GM06990 (cell line): ENCODE data around the gene LY6G6D.

Source experiments
- DNase-seq: peaks from one replicate; pipeline ENCODE4 v3.0.0-alpha.2; 2011; ENCODE audit not compliant: insufficient read length; ENCODE audit errors: extremely low read depth
- H3K27me3 ChIP-seq: replicated peaks from 2 replicates; pipeline ENCODE4 v1.6.0; 2011; ENCODE audit warnings: low read length; ENCODE audit not compliant: control insufficient read depth, insufficient read depth
- H3K36me3 ChIP-seq: 2 replicates; pipeline ENCODE4 v1.5.1; 2011; ENCODE audit warnings: low read length; ENCODE audit not compliant: control insufficient read depth, insufficient read depth
- H3K4me3 ChIP-seq: replicated peaks from 2 replicates; pipeline ENCODE4 v1.5.1; 2011; ENCODE audit warnings: low read depth, mild to moderate bottlenecking, control low read depth, low read length
- CTCF ChIP-seq: IDR thresholded peaks from 2 replicates; pipeline ENCODE4 v1.5.1; 2011; ENCODE audit warnings: low read length, control low read depth, mild to moderate bottlenecking, inconsistent platforms; ENCODE audit not compliant: insufficient read depth, poor library complexity, severe bottlenecking

Gene LY6G6D

GRCh38 chr6:31732029-31732428, 16.9 kb downstream of the LY6G6D start:
- Histone ChIP-seq H3K4me3 (no peak overlapping the region), H3K36me3 (peaks cover 11% of the 10 kb centered on the region), H3K27me3 (no peaks in the 10 kb centered on the region)
- DNase-seq: no peak
- no peak for TF ChIP-seq CTCF

GRCh38 chr6:31733734-31734133, 18.6 kb downstream of the LY6G6D start:
- no peak for TF ChIP-seq CTCF
- H3K4me3 ChIP-seq: peak overlapping the region; percentile 84; the same call in 1 of the 2 replicates

GRCh38 chr6:31734247-31734820, 19.2 kb downstream of the LY6G6D start:
- peak overlapping the region; percentile 84 for H3K4me3 ChIP-seq
- DNase-seq: no peak
- peaks cover 11% of the 10 kb centered on the region for H3K36me3 ChIP-seq
- H3K27me3 ChIP-seq: no peaks in the 10 kb centered on the region
- no peak for TF ChIP-seq CTCF

More at GRCh38 chr6:31733734-31734133, 18.6 kb downstream of the LY6G6D start:
- H3K27me3 ChIP-seq: no peaks in the 10 kb centered on the region
- H3K36me3 ChIP-seq: peaks cover 11% of the 10 kb centered on the region
- DNase-seq: no peak

- H3K36me3 ChIP-seq: peaks cover 11% of the 10 kb centered on the region
- no peak for TF ChIP-seq CTCF
- peak overlapping the region; percentile 84 for H3K4me3 ChIP-seq
- peak; percentile 73 for DNase-seq
- H3K27me3 ChIP-seq: no peaks in the 10 kb centered on the region
Observed at GRCh38 chr6:31734821-31735406, 19.8 kb downstream of the LY6G6D start.

GRCh38 chr6:31736021-31736767, 21.0 kb downstream of the LY6G6D start, which contains the start of gene CLIC1:
Gene CLIC1, minus strand, starts transcription at chr6:31736530. Its CDS starts 230 bp downstream, at chr6:31736300.
- peak; percentile 87 for DNase-seq
- H3K36me3 ChIP-seq: peaks cover 11% of the 10 kb centered on the region
- H3K4me3 ChIP-seq: peak within 1 kb of the TSS; percentile 84
- no peak for TF ChIP-seq CTCF
- no peaks in the 10 kb centered on the region for H3K27me3 ChIP-seq
